ENCODE measurements around the gene ABCC1.
A peak's percentile ranks its signal among the peaks of the same experiment; 100 is the strongest.

The ABCC1 gene

GRCh38 chr16:16059160-16059559, 109.7 kb downstream of the ABCC1 start:
- Histone ChIP-seq H2AFZ (ENCODE audit: low read length) (no peak overlapping the region), H3K36me3 (ENCODE audit: insufficient read depth, low read length) (peaks cover 86% of the 10 kb centered on the region), H4K20me1 (ENCODE audit: insufficient read depth, low read length) (no peaks in the 10 kb centered on the region), H3K4me2 (ENCODE audit: low read length) (no peak overlapping the region), H3F3A (ENCODE audit: insufficient read depth, low read length) (no peaks in the 10 kb centered on the region), H3K9ac (ENCODE audit: low read length) (no peak overlapping the region), H3K9me3 (ENCODE audit: low read length) (no peaks in the 10 kb centered on the region), H3K4me1 (ENCODE audit: insufficient read depth, low read length, severe bottlenecking) (peaks cover 18% of the 10 kb centered on the region), H3K4me3 (ENCODE audit: low read depth, low read length, poor library complexity, severe bottlenecking) (no peak overlapping the region), H3K27me3 (ENCODE audit: insufficient read depth, low read length) (no peaks in the 10 kb centered on the region), H3K79me2 (ENCODE audit: insufficient read depth, low read length) (no peaks in the 10 kb centered on the region), H3K9me2 (ENCODE audit: low read depth, low read length) (no peaks in the 10 kb centered on the region), H3K27ac (ENCODE audit: low read depth, low read length, poor library complexity, severe bottlenecking) (no peak overlapping the region)
- TF ChIP-seq CTCF (IDR thresholded peaks at IDR 0.05; ENCODE audit: low read length): no peak
- no peak for TF ChIP-seq EZH2 (IDR thresholded peaks at IDR 0.05; ENCODE audit: borderline replicate concordance, low read length)

GRCh38 chr16:16059895-16060590, 110.6 kb downstream of the ABCC1 start:
- no peak overlapping the region for H3K27ac ChIP-seq (ENCODE audit: low read depth, low read length, poor library complexity, severe bottlenecking)
- H3K4me1 ChIP-seq (ENCODE audit: insufficient read depth, low read length, severe bottlenecking): peaks cover 18% of the 10 kb centered on the region
- H3K9ac ChIP-seq (ENCODE audit: low read length): no peak overlapping the region
- H3F3A ChIP-seq (ENCODE audit: insufficient read depth, low read length): no peaks in the 10 kb centered on the region
- no peak overlapping the region for H2AFZ ChIP-seq (ENCODE audit: low read length)
- H4K20me1 ChIP-seq (ENCODE audit: insufficient read depth, low read length): no peaks in the 10 kb centered on the region
- no peaks in the 10 kb centered on the region for H3K79me2 ChIP-seq (ENCODE audit: insufficient read depth, low read length)
- no peak overlapping the region for H3K4me3 ChIP-seq (ENCODE audit: low read depth, low read length, poor library complexity, severe bottlenecking)
- no peak for TF ChIP-seq EZH2 (IDR thresholded peaks at IDR 0.05; ENCODE audit: borderline replicate concordance, low read length)
- no peak for TF ChIP-seq CTCF (IDR thresholded peaks at IDR 0.05; ENCODE audit: low read length)
- peaks cover 86% of the 10 kb centered on the region for H3K36me3 ChIP-seq (ENCODE audit: insufficient read depth, low read length)
- no peaks in the 10 kb centered on the region for H3K9me3 ChIP-seq (ENCODE audit: low read length)
- no peak overlapping the region for H3K4me2 ChIP-seq (ENCODE audit: low read length)
- no peaks in the 10 kb centered on the region for H3K9me2 ChIP-seq (ENCODE audit: low read depth, low read length)
- H3K27me3 ChIP-seq (ENCODE audit: insufficient read depth, low read length): no peaks in the 10 kb centered on the region

DNA sequence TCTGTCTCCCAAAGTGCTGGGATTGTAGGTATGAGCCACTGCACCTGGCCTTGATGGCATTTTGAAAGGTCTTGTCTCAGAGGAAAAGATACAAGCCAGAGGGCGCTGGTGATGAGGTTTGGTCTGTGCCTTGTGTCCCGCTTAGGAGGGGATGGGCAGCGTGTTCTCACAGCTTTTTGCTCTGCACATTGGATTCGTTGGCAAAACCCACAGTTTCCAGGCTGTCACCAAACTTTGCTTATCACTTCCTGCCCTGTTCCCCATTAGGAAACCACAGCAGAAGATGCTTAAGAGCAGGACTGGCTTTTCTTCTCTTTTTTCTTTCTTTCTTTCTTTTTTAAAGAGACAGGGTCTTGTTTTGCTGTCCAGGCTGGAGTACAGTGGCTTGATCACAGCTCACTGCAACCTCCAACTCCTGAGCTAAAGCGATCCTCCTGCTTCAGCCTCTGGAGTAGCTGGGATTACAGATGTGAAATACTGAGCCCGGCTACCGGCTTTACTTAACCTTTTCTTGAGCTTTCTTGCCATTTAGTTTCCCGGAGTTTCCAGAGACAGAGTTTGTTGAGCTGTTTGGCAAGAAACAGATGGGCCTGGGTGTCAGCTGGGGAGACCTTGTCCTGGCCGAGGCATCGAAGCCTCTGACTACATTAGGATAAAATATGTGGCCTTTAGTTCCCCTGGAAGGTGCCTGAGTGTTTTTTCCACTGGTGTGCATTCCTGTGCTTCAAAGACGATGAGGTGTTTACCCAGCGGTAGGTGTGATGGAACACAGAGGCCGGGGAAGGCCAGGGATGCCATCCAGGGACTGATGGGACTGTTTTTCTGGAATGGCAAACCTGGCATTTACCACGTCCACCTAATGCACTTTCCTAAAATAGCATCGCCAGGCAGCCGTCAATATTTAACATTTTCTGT, 112.9 kb downstream of the ABCC1 start:
- H3K9ac ChIP-seq (ENCODE audit: low read length): no peak overlapping the region
- no peak overlapping the region for H2AFZ ChIP-seq (ENCODE audit: low read length)
- H3K27ac ChIP-seq (ENCODE audit: low read depth, low read length, poor library complexity, severe bottlenecking): peak overlapping the region; percentile 60
- peaks cover 18% of the 10 kb centered on the region for H3K4me1 ChIP-seq (ENCODE audit: insufficient read depth, low read length, severe bottlenecking)
- no peaks in the 10 kb centered on the region for H3K9me3 ChIP-seq (ENCODE audit: low read length)
- TF ChIP-seq EZH2 (IDR thresholded peaks at IDR 0.05; ENCODE audit: borderline replicate concordance, low read length): no peak
- peak; percentile 47 for TF ChIP-seq CTCF (IDR thresholded peaks at IDR 0.05; ENCODE audit: low read length)
- no peak overlapping the region for H3K4me3 ChIP-seq (ENCODE audit: low read depth, low read length, poor library complexity, severe bottlenecking)
- no peaks in the 10 kb centered on the region for H3F3A ChIP-seq (ENCODE audit: insufficient read depth, low read length)
- H3K9me2 ChIP-seq (ENCODE audit: low read depth, low read length): no peaks in the 10 kb centered on the region
- no peak overlapping the region for H3K4me2 ChIP-seq (ENCODE audit: low read length)
- no peaks in the 10 kb centered on the region for H3K27me3 ChIP-seq (ENCODE audit: insufficient read depth, low read length)
- H3K79me2 ChIP-seq (ENCODE audit: insufficient read depth, low read length): no peaks in the 10 kb centered on the region
- H4K20me1 ChIP-seq (ENCODE audit: insufficient read depth, low read length): no peaks in the 10 kb centered on the region
- H3K36me3 ChIP-seq (ENCODE audit: insufficient read depth, low read length): peaks cover 90% of the 10 kb centered on the region
